GM12892 (cell line): ENCODE measurements around the gene TDG.
"Not testable (repeated sequence)": the region's sequence is repeated elsewhere in the genome, so short reads cannot be mapped to it uniquely, and the experiment has no call there.

Experiments
- DNase-seq: peaks from one replicate; pipeline ENCODE4 v3.0.0; 2011; ENCODE audit not compliant: insufficient read length
- FAIRE-seq: peaks from 2 replicates; lab custom pipeline; 2011; peaks lifted over from hg19 to GRCh38; lab: Jason Lieb, UNC
- POLR2A ChIP-seq: IDR thresholded peaks from 2 replicates; pipeline ENCODE4 v1.6.1; 2011; ENCODE audit warnings: low read depth, low read length, control low read depth
- POLR2AphosphoS5 ChIP-seq: IDR thresholded peaks from 2 replicates; pipeline ENCODE4 v1.6.1; 2011; ENCODE audit warnings: low read depth, low read length, control low read depth
- TAF1 ChIP-seq: IDR thresholded peaks from 2 replicates; pipeline ENCODE4 v1.6.1; 2011; ENCODE audit warnings: low read depth, mild to moderate bottlenecking, control low read depth, low read length, borderline replicate concordance

Gene TDG

DNA sequence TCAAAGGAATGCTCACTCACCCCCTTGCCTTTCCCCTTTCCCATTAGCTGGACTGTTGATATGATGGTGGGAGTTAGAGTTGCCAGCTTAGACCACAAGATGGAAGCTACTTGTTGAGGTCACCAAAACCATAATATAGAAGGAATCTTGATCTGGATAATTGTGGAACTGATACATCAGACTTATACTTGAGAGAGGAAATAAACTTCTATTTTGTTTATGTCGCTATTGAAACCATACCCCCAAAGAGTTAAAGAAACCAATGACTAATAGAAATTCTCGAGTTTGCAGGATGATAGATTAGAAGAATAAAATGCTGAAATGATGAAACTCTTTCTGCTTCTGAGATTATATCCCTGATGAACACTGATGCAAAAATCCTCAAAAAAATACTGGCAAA, 37.9 kb downstream of the TDG start:
- TF ChIP-seq POLR2A (no peak), TAF1 (no peak), POLR2AphosphoS5 (no peak)
- DNase-seq (no peak), FAIRE-seq (no peak)

DNA sequence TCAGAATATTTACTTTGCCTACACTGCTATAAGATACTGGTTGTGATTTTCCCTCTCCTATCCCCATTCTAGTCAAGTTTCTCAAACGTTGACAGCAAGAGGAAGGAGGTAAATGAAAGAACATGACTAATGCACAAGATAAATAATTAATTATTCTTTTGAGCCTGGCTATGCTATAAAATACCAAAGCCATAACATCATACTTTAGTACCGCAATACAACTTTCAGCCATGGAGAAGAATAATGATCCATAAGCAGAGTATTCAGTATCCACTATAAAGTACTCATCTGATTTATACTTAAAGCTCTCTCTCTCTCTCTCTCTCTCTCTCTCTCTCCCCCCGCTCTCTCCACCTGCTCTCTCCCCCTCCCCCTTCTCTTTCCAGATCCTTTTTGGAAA, 41.3 kb downstream of the TDG start:
- FAIRE-seq (no peak), DNase-seq (no peak)

DNA sequence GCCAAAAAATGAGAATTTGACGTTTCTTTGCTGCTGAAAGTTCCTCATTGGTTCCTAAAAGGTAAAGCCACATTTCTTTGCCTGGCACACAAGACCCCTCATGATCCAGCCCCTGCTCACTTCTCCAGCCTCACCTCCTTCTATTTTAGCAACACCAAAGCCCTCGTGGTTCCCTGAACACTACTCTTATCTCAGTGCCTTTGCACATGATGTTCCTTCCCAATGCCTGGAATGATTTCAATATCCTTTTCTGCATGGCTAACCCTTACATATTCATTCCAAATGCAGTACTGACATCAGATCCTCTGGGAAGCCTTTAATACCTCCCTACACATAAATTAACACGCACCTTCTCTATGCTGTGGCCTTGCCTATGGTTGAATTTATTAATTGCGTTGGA, 44.4 kb downstream of the TDG start:
- TF ChIP-seq POLR2AphosphoS5 (no peak), POLR2A (no peak), TAF1 (no peak)
- no peak for FAIRE-seq

More for the DNA sequence above, 41.3 kb downstream of the TDG start:
- TF ChIP-seq POLR2A (no peak), POLR2AphosphoS5 (no peak), TAF1 (no peak)

DNA sequence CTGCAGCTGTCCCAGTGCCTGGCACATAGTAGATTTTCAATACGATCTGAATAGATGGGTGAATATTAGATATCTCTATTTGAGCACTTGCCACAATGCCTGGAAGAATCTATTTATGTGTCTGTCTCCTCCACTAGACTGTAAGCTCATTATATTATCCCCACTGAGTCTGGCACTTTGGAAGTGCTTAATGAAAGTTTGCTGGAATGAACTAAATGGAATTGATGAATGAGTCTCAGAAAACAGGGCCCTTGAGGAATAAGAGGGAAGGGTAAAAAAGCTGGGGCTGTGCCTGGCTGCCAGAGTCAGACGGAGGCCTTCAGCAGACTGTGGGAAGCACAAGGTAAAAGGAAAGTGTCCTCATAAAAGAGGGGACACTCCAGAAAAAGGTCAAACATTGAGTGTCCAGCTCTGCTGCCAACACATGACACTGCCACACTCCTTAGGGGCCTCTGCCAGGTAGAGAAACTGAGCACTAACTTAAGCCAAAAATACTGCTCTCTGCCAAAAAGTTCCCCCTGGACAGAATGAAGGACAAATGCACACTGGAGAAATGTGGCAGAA, 45.0 kb downstream of the TDG start:
- DNase-seq = no peak
- FAIRE-seq = no peak
- no peak for TF ChIP-seq POLR2A
- TF ChIP-seq POLR2AphosphoS5 = no peak
- no peak for TF ChIP-seq TAF1

More for the DNA sequence above, 44.4 kb downstream of the TDG start:
- DNase-seq = no peak

DNA sequence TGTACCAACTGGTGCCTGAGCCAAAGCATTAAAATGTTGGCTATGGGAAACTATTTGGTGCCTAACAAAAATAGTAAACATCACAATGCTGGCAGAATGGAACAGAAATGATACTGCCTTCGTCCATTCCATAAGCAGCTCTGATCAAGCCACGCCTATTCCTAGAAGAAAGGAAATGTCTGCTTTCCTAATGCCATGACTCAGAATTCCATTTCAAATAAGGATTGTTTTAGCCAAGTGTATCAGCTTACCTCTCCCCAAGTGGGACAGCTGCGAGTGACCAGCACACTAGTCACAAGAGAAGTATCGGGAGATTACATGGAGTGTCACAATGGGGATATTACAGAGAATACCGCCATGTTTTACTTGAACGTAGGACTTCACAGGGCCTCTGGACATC, 45.6 kb downstream of the TDG start:
- TF ChIP-seq TAF1 (no peak), POLR2AphosphoS5 (no peak), POLR2A (no peak)
- DNase-seq = no peak
- no peak for FAIRE-seq

DNA sequence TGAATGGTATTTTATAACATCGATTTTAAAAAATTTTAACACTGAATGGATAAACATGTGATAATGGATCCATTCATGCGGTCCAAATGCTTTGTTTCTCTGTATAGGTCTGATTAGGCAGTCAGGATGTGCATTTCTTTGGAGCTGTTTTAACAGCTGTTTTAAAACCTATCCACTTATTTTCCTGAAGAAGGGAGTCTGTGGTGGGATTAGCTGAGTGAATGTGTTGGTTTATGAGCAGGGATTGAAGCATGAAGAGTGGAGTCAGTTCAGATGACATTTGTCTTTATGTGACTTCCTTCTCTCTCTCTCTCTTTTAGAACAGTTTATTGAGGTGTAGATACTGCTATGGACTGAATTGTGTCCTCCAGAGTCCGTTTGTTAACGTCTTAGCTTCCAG, 46.7 kb downstream of the TDG start:
- DNase-seq = no peak
- TF ChIP-seq TAF1 (no peak), POLR2A (no peak), POLR2AphosphoS5 (no peak)
- FAIRE-seq = no peak

DNA sequence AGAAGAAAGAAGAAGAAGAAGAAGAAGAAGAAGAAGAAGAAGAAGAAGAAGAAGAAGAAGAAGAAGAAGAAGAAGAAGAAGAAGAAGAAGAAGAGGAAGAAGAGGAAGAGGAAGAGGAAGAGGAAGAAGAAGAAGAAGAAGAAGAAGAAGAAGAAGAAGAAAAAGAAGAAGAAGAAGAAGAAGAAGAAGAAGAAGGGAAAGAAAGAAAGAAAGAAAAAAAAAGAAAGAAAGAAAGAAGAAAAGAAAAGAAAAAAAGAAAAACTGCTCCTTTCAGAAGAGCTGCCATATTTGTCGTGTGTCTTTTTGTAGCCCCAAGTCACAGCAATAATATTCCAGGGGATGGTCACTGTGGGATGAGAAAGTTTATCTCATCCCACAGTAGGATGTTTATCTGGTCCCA, 56.2 kb downstream of the TDG start:
- not testable (repeated sequence) for DNase-seq, FAIRE-seq

DNA sequence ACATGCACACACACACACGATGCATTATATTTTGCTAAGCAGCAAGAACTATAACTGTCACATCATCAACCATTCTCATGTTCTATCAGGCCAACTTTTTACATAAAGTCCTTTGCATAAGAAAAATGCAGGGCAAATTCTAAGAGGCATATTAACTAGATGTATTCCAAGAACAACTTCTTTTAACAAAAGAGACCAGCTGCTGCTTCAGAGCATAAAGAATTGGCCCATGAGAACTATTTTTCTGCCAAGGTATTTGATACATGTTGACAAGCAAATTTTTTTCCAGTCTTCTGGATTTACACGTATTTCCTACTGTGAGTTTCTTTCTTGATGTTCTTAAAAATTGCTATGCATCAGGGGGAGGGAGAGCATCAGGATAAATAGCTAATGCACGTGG, 57.1 kb downstream of the TDG start:
- FAIRE-seq (no peak), DNase-seq (no peak)
- TF ChIP-seq POLR2AphosphoS5 (no peak), TAF1 (no peak), POLR2A (no peak)

DNA sequence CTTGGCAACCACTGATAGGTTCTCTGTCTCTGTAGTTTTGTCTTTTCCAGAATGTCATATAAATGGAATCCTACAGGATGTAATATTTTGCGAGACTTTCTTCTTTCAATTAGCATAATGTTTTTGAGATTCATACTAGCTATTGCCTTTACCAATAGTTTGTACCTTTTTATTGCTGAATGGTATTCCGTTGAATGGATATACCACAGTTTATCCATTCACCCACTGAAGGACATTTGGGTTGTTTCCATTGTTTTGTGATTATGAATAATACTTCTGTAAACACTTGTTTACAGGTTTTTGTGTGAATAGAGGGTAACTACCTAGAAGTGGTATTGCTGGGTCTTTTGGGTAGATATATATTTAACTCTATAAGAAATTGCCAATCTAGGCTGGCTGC, 58.0 kb downstream of the TDG start:
- DNase-seq = no peak
- TF ChIP-seq POLR2AphosphoS5 (no peak), POLR2A (no peak), TAF1 (no peak)
- no peak for FAIRE-seq

DNA sequence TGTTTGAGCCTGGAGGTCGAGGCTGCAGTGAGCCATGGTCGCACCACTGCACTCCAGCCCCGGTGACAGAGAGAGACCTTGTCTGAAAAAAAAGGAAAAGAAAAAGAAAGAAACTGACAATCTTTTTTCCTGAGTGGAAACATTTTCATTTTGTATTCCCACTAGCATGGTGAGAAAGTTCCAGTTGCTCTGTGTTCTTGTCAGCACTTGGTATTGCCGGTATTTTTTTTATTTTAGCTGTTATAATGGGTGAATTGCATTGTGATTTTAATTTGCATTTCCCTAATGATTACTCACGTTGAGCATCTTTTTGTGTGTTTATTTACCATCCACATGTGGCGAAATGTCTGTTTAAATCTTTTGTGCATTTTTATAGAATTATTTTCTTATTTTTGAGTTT, 58.7 kb downstream of the TDG start:
- no peak for DNase-seq
- FAIRE-seq = no peak
- TF ChIP-seq POLR2A (no peak), POLR2AphosphoS5 (no peak), TAF1 (no peak)

DNA sequence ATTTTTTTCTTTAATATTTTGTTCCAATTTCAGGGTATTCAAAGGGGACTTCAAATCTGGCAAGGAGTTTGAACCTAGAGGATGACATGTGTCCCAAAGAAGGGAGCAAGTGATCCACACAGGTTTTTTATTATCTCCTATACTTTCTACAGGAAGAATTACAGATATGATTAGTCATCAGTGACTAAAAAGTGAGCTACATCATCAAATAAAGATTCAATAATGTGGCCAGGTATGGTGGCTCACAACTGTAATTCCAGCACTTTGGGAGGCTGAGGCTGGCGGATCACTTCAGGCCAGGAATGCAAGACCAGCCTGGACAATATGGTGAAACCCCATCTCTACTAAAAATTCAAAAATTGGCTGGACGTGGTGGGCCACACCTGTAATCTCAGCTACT, 60.1 kb downstream of the TDG start:
- no peak for TF ChIP-seq POLR2A
- no peak for TF ChIP-seq POLR2AphosphoS5
- no peak for TF ChIP-seq TAF1
- FAIRE-seq (no peak), DNase-seq (no peak)

DNA sequence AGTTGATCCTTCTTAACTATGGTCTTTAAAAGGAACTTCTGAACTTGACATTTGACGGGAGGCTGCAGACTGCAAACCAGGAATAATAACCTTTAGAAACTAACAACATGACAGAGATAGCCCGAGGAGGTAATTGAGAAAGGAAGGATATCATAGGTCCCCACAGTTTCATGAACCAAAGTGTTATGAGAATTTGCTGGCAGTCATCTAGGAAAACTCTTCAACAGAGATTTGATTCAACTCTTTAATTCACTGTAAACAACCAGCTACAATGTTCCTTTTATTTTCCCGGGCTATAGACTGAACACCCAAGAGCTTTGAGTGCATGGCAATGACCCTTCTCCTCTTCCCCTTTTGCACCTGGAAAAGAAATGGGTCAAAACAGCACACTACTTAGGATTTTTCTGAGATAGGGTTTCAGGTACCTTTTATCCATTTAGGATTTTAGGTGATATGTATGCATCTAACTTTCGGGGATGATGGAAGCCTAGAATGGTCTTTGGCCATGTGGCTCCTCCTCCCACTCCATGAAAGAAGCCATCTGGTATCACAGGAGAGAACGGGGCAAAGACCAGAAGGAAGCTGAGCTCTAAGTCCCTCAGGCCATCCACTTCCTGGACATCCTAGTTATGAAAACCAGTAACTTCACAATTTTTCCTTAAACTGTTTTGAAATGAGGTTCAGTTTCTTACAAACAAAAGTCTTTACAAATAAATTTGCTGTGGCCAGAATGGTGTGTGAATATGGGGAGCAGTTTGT, 61.3 kb downstream of the TDG start:
- no peak for TF ChIP-seq TAF1
- TF ChIP-seq POLR2AphosphoS5 = no peak
- no peak for TF ChIP-seq POLR2A
- DNase-seq (no peak), FAIRE-seq (no peak)

DNA sequence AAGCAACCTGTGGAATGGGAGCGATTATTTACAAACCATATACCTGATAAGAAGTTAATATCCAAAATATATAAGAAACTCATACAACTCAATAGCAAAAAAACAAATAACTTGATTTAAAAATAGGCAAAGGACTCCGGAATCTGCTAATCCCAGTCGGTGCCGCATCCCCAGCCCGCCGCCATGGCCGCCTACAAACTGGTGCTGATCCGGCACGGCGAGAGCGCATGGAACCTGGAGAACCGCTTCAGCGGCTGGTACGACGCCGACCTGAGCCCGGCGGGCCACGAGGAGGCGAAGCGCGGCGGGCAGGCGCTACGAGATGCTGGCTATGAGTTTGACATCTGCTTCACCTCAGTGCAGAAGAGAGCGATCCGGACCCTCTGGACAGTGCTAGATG, 64.9 kb downstream of the TDG start:
- not testable (repeated sequence) for DNase-seq, FAIRE-seq

DNA sequence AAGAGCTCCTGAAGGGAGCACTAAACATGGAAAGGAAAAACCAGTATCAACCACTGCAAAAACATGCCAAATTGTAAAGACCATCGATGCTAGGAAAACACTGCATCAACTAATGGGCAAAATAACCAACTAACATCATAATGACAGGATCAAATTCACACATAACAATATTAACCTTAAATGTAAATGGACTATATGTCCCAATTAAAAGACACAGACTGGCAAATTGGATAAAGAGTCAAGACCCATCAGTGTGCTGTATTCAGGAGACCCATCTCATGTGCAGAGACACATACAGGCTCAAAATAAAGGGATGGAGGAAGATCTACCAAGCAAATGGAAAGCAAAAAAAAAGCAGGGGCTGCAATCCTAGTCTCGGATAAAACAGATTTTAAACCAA, 70.5 kb downstream of the TDG start:
- DNase-seq, FAIRE-seq: not testable (repeated sequence)
